Right atrium auricular region (tissue), 2 donors: ENCODE results near the gene LINC01488. TPM values are rescaled to one million over a fixed set of nuclear protein-coding genes. Genes with fewer than 3 reads are reported as not detected.

ENCODE experiments used
- DNase-seq: peaks from one replicate; pipeline ENCODE4 v3.0.0-alpha.2; 2019; ENCODE audit warnings: low spot score
- H3K27ac ChIP-seq, 2 donors: fragments of 200-600 bp; sonication (generic); 1 replicate in 1 of 2; 2 replicates in 1 of 2; pipeline ENCODE4 v1.5.1; 2016 to 2019
- H3K27me3 ChIP-seq, 2 donors: fragments of 200-600 bp; sonication (generic); one replicate each; pipeline versions ENCODE4 v1.5.1 to v1.6.0; 2017 to 2019
- H3K36me3 ChIP-seq: fragments of 200-600 bp; sonication (generic); one replicate; pipeline ENCODE4 v1.5.1; 2016
- H3K4me1 ChIP-seq, 2 donors: fragments of 200-600 bp; sonication (generic); one replicate each; pipeline versions ENCODE4 v1.5.1 to v1.6.0; 2017 to 2019
- H3K4me3 ChIP-seq, 2 donors: fragments of 200-600 bp; sonication (generic); 1 replicate in 1 of 2; 2 replicates in 1 of 2; pipeline ENCODE4 v1.5.1; 2017 to 2019; ENCODE audit warnings: mild to moderate bottlenecking in 1 of 2, moderate library complexity in 1 of 2
- H3K9me3 ChIP-seq, 2 donors: fragments of 200-600 bp; sonication (generic); one replicate each; pipeline ENCODE4 v1.5.1; 2019
- CTCF ChIP-seq, 2 donors: fragments of 200-600 bp; sonication (generic); IDR thresholded peaks; one replicate each; pipeline ENCODE4 v1.5.1; 2019; ENCODE audit warnings: antibody characterized with exemption in 2 of 2
- total RNA-seq, 2 donors: library from RNA; depleted of rRNA; stranded (reverse); fragments of >200 nt; gene quantifications; one replicate each; pipeline ENCODE4 v1.1.0, GENCODE V29; 2016

Gene LINC01488
- total RNA-seq, 2 donors from 2014 or later: not detected

GRCh38 chr11:69475141-69475865 is 6.2 kb upstream of the LINC01488 start:
- H3K4me3 ChIP-seq: no peak overlapping the region
- no peak overlapping the region for H3K27ac ChIP-seq
- no peaks in the 10 kb centered on the region for H3K36me3 ChIP-seq
- peaks cover 0 to 6% of the 10 kb centered on the region in 2 donors for H3K9me3 ChIP-seq
- no peak for TF ChIP-seq CTCF (IDR thresholded peaks at IDR 0.05)
- DNase-seq: no peak
- H3K4me1 ChIP-seq: peaks cover 0 to 15% of the 10 kb centered on the region in 2 donors
- H3K27me3 ChIP-seq: no peaks in the 10 kb centered on the region

- DNase-seq: no peak
- H3K4me3 ChIP-seq: no peak overlapping the region
- peaks cover 0 to 21% of the 10 kb centered on the region in 2 donors for H3K4me1 ChIP-seq
- no peak for TF ChIP-seq CTCF (IDR thresholded peaks at IDR 0.05)
- H3K9me3 ChIP-seq: peaks cover 0 to 6% of the 10 kb centered on the region in 2 donors
- H3K27me3 ChIP-seq: no peaks in the 10 kb centered on the region
- H3K27ac ChIP-seq: no peak overlapping the region
- H3K36me3 ChIP-seq: no peaks in the 10 kb centered on the region
These were observed 5.5 kb upstream of the LINC01488 start for GRCh38 chr11:69475866-69476471.

GRCh38 chr11:69476509-69476961 is 4.9 kb upstream of the LINC01488 start:
- Histone ChIP-seq H3K27me3 (no peaks in the 10 kb centered on the region), H3K4me1 (peaks cover 0 to 20% of the 10 kb centered on the region in 2 donors), H3K27ac (no peak overlapping the region), H3K9me3 (peaks cover 0 to 6% of the 10 kb centered on the region in 2 donors), H3K36me3 (no peaks in the 10 kb centered on the region), H3K4me3 (no peak overlapping the region)
- TF ChIP-seq CTCF (IDR thresholded peaks at IDR 0.05): no peak
- DNase-seq: no peak

- no peak for TF ChIP-seq CTCF (IDR thresholded peaks at IDR 0.05)
- H3K9me3 ChIP-seq: peaks cover 0 to 6% of the 10 kb centered on the region in 2 donors
- DNase-seq: no peak
These were observed 4.4 kb upstream of the LINC01488 start for GRCh38 chr11:69477086-69477485.

GRCh38 chr11:69479591-69480271 is 1.7 kb upstream of the LINC01488 start:
- Histone ChIP-seq H3K4me1 (peaks cover 0 to 27% of the 10 kb centered on the region in 2 donors), H3K27me3 (no peaks in the 10 kb centered on the region), H3K36me3 (no peaks in the 10 kb centered on the region), H3K4me3 (no peak overlapping the region), H3K9me3 (no peaks in the 10 kb centered on the region), H3K27ac (peak overlapping the region; percentile 23 to 26)
- no peak for DNase-seq
- TF ChIP-seq CTCF (IDR thresholded peaks at IDR 0.05): no peak

More at GRCh38 chr11:69477086-69477485, 4.4 kb upstream of the LINC01488 start:
- H3K36me3 ChIP-seq: no peaks in the 10 kb centered on the region
- no peak overlapping the region for H3K27ac ChIP-seq
- peaks cover 0 to 19% of the 10 kb centered on the region in 2 donors for H3K4me1 ChIP-seq
- H3K27me3 ChIP-seq: no peaks in the 10 kb centered on the region
- H3K4me3 ChIP-seq: no peak overlapping the region
